Brain microvascular endothelial cell (primary cell): ENCODE data around the gene GALNT14.

Experiments
- DNase-seq: peaks from one replicate; pipeline ENCODE4 v3.0.0-alpha.2; 2020
- H3K27ac ChIP-seq: fragments of 250-450 bp; sonication (Bioruptor Pico); 2 replicates; pipeline ENCODE4 v1.5.1; 2020; ENCODE audit warnings: mild to moderate bottlenecking, moderate library complexity
- H3K27me3 ChIP-seq: fragments of 250-450 bp; sonication (Bioruptor Pico); replicated peaks from 2 replicates; pipeline ENCODE4 v1.5.1; 2020; ENCODE audit warnings: mild to moderate bottlenecking
- H3K36me3 ChIP-seq: fragments of 250-450 bp; sonication (Bioruptor Pico); replicated peaks from 2 replicates; pipeline ENCODE4 v1.5.1; 2020; ENCODE audit warnings: mild to moderate bottlenecking
- H3K4me3 ChIP-seq: 2 replicates; pipeline ENCODE4 v1.5.1; 2011; ENCODE audit warnings: low read depth, mild to moderate bottlenecking, control low read depth, low read length, moderate library complexity
- CTCF ChIP-seq: IDR thresholded peaks from 2 replicates; pipeline ENCODE4 v1.5.1; 2011; ENCODE audit warnings: low read depth, mild to moderate bottlenecking, moderate library complexity, low read length, control low read depth, inconsistent platforms; ENCODE audit errors: missing control alignments
- in situ Hi-C: cut with HindIII; loops from 2 replicates; pipeline ENCODE4 v1.10.0; 2017; ENCODE audit warnings: low sequenced_read_pairs, low pct_ligation_motif_present

GALNT14 gene

DNA sequence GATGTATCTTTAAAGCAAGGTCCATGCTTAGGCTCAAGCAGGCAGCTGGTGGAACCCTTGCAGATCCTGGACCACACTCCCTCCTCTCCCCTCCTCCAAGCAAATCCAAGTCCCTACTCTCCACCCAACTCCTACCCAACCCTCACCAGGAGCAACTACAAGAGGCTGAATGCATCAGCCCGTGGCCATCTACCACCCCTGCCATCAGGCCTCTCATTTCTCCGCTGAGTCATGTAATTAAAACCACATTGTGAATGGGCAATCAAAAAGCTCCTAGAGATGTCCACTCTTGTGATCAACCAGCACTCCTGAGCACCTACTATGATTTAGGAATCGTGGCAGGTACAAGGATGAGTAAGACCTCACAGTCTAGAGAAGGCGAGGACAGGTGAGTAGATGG lies 188.8 kb downstream of the GALNT14 start:
- Histone ChIP-seq H3K27ac (no peak overlapping the region), H3K27me3 (no peaks in the 10 kb centered on the region), H3K4me3 (no peak overlapping the region), H3K36me3 (no peaks in the 10 kb centered on the region)
- in situ Hi-C loops, result no loop called here
- no peak for DNase-seq
- TF ChIP-seq CTCF, result no peak

DNA sequence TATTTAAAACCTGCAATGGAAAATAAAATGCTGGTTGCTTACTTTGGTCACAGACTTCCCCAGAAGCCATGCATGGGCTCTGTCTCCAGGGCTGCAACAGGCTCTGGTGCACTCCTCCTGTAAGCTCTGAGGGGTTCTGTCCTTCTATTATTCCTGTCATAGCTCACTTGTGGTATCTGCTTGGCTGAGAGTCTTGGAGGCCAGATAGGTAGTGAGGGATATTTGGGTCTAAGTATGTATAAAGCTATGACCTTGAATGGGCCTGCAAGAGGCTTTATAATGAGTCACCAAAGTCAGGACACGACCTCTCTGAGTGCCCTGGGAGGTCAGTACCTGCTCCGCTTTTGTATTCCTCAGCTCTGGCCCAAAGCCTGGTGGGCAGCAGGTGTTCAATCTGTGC lies 189.4 kb downstream of the GALNT14 start:
- in situ Hi-C loops, result no loop called here
- Histone ChIP-seq H3K27me3 (no peaks in the 10 kb centered on the region), H3K4me3 (no peak overlapping the region), H3K36me3 (no peaks in the 10 kb centered on the region), H3K27ac (no peak overlapping the region)
- no peak for DNase-seq
- TF ChIP-seq CTCF, result no peak

DNA sequence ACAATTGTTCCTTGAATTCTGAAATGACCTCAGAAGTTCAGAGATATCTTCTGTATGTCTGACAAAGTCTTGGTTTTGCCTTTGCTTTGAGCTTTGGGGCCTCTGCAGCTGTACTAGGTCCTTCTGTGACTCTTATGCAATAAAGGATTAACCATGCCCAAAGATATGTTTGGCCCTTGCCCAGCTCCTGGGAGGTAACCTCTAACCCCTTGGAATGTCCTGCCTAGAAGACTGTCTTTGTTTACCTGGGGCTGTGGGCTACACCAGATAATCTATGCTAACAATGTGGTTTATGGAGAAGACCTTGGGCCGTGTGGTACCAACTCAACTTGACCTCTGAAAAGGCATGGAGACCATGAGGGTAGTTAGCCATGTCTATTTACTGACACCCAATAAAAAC lies 190.1 kb downstream of the GALNT14 start:
- no peak for TF ChIP-seq CTCF
- no peak for DNase-seq
- Histone ChIP-seq H3K27ac (no peak overlapping the region), H3K27me3 (no peaks in the 10 kb centered on the region), H3K4me3 (no peak overlapping the region), H3K36me3 (no peaks in the 10 kb centered on the region)
- in situ Hi-C loops, result no loop called here

- TF ChIP-seq CTCF, result no peak
- DNase-seq, result no peak
- Histone ChIP-seq H3K27ac (no peak overlapping the region), H3K27me3 (no peaks in the 10 kb centered on the region), H3K4me3 (no peak overlapping the region), H3K36me3 (no peaks in the 10 kb centered on the region)
- in situ Hi-C loops, result no loop called here
These were observed 190.6 kb downstream of the GALNT14 start for GRCh38 chr2:30947686-30948085.

GRCh38 chr2:30942419-30942818 lies 195.8 kb downstream of the GALNT14 start:
- Histone ChIP-seq H3K4me3 (no peak overlapping the region), H3K27ac (no peak overlapping the region), H3K27me3 (no peaks in the 10 kb centered on the region), H3K36me3 (no peaks in the 10 kb centered on the region)
- in situ Hi-C loops, result no loop called here
- DNase-seq, result no peak
- TF ChIP-seq CTCF, result no peak

DNA sequence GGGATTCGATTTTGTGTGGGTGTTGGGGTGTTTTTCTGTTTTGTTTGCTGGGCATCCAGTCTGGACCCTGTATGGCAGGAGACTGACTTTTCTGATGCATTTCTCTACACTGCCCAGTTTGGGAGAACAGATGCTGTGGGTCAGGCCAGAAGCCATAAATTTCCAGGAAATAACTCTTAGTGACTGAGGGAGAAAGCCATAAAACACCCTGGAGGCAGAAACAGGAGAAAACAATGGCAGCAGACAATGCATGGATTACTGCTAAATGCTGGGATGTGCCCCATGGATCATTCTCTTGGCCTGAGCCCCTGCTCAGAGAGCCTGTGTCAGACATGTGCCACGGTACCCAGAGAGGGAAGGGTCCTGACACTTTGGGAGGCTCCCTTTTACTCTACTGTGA lies 197.4 kb downstream of the GALNT14 start:
- Histone ChIP-seq H3K4me3 (no peak overlapping the region), H3K36me3 (no peaks in the 10 kb centered on the region), H3K27ac (no peak overlapping the region), H3K27me3 (no peaks in the 10 kb centered on the region)
- no peak for DNase-seq
- in situ Hi-C loops, result no loop called here
- TF ChIP-seq CTCF, result no peak
